Fibroblast of villous mesenchyme (primary cell): Measurements from ENCODE around the gene MSX2. TPM values are rescaled to one million over a fixed set of nuclear protein-coding genes. Genes with fewer than 3 reads are reported as not detected.

Experiments
- DNase-seq: peaks from one replicate; pipeline ENCODE4 v3.0.0-alpha.2; 2010; ENCODE audit warnings: low read depth
- H3K4me3 ChIP-seq: 2 replicates; pipeline ENCODE4 v1.5.1; 2011; ENCODE audit warnings: low read depth, mild to moderate bottlenecking, low read length
- total RNA-seq: library from RNA; depleted of rRNA; stranded (reverse); fragments of >200 nt; gene quantifications from 2 replicates; pipeline ENCODE4 v1.2.3, GENCODE V29; 2012
- TF ChIP-seq, protein P1 (sequence below): IDR thresholded peaks from 2 replicates; pipeline ENCODE4 v1.5.1; 2012; ENCODE audit warnings: low read depth, mild to moderate bottlenecking, low read length; ENCODE audit not compliant: insufficient read depth

The MSX2 gene
- total RNA-seq, 1 donor, result 0.43 TPM

DNA sequence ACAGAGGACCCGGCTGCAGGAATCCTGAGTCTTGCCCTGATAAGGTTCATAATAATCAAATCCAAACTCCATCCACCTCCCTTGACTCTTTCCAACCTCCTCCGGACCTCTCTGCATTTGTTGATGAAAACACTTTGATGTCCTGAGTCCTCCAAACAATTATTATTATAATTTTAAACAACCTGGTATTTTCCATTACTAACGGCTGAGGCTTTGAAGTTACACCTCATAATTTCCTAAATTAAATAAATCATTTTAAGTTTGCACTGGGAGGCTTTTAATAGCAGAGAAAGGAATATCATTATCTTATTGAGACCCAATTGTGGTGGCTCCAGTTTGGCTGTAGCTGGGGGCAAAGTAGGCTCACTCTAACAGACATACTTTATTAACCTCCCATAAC, 9.5 kb downstream of the MSX2 start:
- no peak for DNase-seq
- TF ChIP-seq, protein P1, sequence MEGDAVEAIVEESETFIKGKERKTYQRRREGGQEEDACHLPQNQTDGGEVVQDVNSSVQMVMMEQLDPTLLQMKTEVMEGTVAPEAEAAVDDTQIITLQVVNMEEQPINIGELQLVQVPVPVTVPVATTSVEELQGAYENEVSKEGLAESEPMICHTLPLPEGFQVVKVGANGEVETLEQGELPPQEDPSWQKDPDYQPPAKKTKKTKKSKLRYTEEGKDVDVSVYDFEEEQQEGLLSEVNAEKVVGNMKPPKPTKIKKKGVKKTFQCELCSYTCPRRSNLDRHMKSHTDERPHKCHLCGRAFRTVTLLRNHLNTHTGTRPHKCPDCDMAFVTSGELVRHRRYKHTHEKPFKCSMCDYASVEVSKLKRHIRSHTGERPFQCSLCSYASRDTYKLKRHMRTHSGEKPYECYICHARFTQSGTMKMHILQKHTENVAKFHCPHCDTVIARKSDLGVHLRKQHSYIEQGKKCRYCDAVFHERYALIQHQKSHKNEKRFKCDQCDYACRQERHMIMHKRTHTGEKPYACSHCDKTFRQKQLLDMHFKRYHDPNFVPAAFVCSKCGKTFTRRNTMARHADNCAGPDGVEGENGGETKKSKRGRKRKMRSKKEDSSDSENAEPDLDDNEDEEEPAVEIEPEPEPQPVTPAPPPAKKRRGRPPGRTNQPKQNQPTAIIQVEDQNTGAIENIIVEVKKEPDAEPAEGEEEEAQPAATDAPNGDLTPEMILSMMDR, result no peak
- H3K4me3 ChIP-seq, result no peak overlapping the region

DNA sequence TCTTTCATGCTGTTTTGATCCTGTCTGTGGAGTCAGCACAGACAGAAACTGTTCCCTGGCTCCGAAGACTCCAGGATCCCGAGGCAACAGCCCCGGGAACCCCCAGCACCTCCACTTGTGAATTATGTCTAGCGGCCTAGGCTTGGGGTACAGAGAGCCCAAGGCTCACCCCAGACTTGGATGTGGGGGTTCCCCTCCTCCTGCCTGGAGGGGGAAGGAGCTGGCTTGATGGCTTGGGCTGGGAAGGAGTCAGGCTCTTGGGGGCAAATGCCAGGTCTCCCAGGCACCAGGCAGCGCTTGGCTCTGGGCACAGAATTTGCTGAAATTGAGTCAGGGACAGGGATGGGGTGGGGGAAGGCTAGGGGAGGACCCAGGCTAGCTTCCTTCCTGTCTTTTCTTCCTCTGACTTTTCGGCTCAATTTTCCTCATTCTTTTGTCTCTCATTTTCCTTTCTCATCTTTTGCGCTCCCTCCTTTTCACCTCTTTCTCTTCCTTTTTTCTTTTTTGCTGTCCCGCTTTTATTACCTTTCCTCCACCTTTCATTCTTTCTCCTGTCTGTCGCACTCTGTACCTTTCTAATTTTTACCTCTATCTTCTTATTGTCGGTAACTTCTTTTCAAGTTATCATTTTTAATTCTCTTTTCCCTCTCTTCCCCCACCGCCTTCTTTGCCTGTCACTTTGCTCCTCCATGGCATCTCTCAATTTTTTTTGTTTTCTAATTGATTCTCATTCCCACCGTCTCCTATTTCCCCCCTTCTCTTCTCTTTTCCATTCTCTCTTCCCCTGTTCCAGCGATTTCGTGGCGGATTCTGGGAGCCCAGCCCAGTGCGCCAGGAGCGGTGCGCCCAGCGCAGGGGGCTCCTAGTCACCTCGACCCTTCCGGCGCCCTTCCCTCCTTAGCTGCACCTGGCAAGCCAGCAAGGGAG, 10.5 kb downstream of the MSX2 start:
- H3K4me3 ChIP-seq, result peak overlapping the region; percentile 54
- no peak for DNase-seq

DNA sequence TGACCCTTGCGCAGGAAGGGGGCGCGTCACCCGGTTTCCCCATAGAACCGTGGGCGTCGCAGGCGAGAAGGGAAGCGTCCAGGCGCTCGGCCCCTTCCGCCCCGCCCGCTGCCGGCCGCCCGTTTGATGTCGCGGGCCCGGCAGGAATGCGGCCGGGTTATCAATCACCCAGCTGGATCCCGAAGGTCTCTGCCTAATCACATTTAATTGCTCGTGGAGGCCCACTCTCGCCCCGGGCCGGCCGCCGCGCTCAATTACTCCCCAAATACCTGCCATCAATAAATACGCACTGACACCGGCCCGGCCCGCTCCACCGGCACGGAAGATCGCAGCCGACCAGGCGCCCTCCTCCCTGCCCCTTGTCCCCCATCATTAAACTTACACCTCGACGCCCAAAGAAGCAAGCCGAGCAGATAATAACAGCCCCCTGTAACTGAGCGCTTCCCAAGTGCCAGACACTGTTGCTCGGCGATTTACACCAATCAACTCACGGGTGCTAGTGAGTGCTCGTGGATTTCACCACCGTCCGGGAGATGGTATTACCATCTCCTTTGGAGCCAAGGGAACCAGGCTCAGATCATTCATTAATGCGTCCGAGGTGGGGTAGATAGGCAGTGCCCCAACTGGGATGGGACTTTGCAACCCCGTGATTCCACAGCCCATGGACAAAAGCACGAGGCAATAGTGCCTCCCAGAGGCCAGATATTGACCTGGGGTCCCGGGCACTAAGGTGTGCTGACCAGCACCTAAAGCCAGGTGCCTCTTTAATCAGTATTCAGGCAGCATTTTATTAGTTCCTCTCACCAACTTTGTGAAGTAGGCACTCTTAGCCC, 11.3 kb downstream of the MSX2 start:
- DNase-seq, result peak; percentile 28
- peak overlapping the region; percentile 54 for H3K4me3 ChIP-seq
- TF ChIP-seq, protein P1, result peak; percentile 70

More for the DNA sequence above, 10.5 kb downstream of the MSX2 start:
- TF ChIP-seq, protein P1, result no peak

DNA sequence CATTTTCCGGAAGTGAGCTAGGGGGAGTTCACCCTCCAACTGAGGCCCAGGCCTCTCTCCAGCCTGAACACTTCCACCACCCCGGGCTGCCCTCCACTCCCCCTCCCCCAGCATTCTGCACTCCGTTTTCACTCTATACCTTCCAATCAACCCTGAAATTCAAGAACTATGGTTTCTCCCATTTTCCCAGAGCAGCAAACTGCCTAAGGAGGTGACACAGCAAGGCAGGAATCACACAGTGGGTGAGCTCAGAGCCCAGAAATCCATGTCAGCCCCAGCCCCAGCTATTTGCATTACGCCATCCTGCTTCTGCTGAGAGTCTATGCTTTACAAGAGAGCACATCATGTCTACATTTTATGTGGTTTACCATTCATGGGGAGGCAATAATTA, 11.9 kb downstream of the MSX2 start:
- peak; percentile 61 for DNase-seq
- no peak overlapping the region for H3K4me3 ChIP-seq
- TF ChIP-seq, protein P1, result no peak

DNA sequence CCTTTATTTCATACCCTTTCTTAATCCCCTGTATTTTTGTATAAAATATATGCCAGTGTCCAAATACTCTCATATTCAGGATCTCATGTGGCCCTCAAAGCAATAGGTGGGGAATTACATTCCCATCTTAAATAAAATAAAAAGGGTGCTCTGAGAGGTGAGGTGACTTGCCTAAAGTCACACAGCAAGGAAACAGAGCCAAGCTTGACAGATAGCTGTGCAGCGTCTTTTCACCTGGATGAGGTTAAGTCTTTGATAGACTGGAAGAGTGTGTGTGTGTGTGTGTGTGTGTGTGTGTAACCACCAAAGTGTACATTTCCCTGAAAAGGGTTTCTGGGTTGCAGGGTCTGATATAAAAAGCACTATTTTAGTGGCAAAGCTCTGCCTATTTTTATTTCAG, 12.4 kb downstream of the MSX2 start:
- no peak for DNase-seq
- TF ChIP-seq, protein P1, result no peak
- no peak overlapping the region for H3K4me3 ChIP-seq

DNA sequence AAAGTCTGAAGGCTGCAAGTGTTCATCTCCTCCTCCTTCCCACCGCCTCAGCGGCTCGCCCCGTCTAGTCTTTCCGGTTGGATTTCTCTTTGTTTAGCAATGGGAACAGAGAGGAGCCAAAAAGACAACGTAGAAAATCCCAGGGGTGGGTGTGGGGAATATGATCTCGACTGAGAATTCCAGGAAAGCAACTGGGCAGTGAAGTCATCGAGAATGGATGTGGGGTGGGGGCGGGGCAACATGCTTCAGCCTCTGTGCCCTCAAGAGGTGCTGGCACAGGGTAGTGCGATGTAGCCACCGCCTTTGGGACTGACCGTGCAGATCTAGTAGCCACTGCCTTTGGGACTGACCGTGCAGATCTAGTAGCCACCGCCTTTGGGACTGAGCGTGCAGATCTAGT, 12.9 kb downstream of the MSX2 start:
- DNase-seq, result no peak

More for the DNA sequence above, 12.9 kb downstream of the MSX2 start:
- H3K4me3 ChIP-seq, result no peak overlapping the region
- TF ChIP-seq, protein P1, result no peak
